SK-N-SH treated with all-trans-retinoic acid at 6 μM for 48 hours (cell line): ENCODE measurements around the gene CD200R1L.

Source experiments
- ATAC-seq: fragments of 200-7000 bp; cut with Tn5 transposase; 3 replicates; pipeline ENCODE4 v1.9.1; 2020; ENCODE audit warnings: mild to moderate bottlenecking, moderate library complexity
- ARNTL ChIP-seq: fragments of 450-650 bp; formaldehyde crosslinking; IDR thresholded peaks from 2 replicates; pipeline ENCODE4 v1.5.0; 2020; ENCODE audit warnings: low read depth, mild to moderate bottlenecking, moderate library complexity, borderline replicate concordance
- CSDC2 ChIP-seq: fragments of 250-450 bp; sonication (Bioruptor Pico); IDR thresholded peaks from 2 replicates; pipeline ENCODE4 v1.5.0; 2020; ENCODE audit warnings: mild to moderate bottlenecking, moderate library complexity
- ESRRG ChIP-seq: fragments of 250-450 bp; sonication (Bioruptor Pico); IDR thresholded peaks from 2 replicates; pipeline ENCODE4 v1.6.1; 2021; ENCODE audit warnings: mild to moderate bottlenecking
- ISL1 ChIP-seq: fragments of 250-450 bp; sonication (Bioruptor Pico); IDR thresholded peaks from 2 replicates; pipeline ENCODE4 v2.1.2; 2022; ENCODE audit warnings: mild to moderate bottlenecking, moderate library complexity
- PPARA ChIP-seq: fragments of 250-450 bp; sonication (Bioruptor Pico); IDR thresholded peaks from 2 replicates; pipeline ENCODE4 v1.5.0; 2020; ENCODE audit warnings: mild to moderate bottlenecking, borderline replicate concordance
- RARB ChIP-seq: fragments of 250-450 bp; sonication (Bioruptor Pico); IDR thresholded peaks from 2 replicates; pipeline ENCODE4 v1.8.0; 2021; ENCODE audit warnings: mild to moderate bottlenecking, moderate library complexity
- SNAI2 ChIP-seq: fragments of 250-450 bp; sonication (Bioruptor Pico); IDR thresholded peaks from 2 replicates; pipeline ENCODE4 v1.5.0; 2020; ENCODE audit warnings: mild to moderate bottlenecking, moderate library complexity
- TCF4 ChIP-seq: fragments of 250-450 bp; sonication (Bioruptor Pico); IDR thresholded peaks from 2 replicates; pipeline ENCODE4 v1.8.0; 2021; ENCODE audit warnings: mild to moderate bottlenecking, moderate library complexity, borderline replicate concordance
- TOX ChIP-seq: fragments of 250-450 bp; sonication (Bioruptor Pico); IDR thresholded peaks from 2 replicates; pipeline ENCODE4 v1.8.0; 2021; ENCODE audit warnings: mild to moderate bottlenecking, moderate library complexity, borderline replicate concordance
- ZC3H10 ChIP-seq: fragments of 250-450 bp; sonication (Bioruptor Pico); IDR thresholded peaks from 2 replicates; pipeline ENCODE4 v1.5.1; 2021; ENCODE audit warnings: mild to moderate bottlenecking, moderate library complexity
- ZFP30 ChIP-seq: fragments of 450-650 bp; formaldehyde crosslinking; IDR thresholded peaks from 2 replicates; pipeline ENCODE4 v1.5.0; 2022; ENCODE audit warnings: mild to moderate bottlenecking, moderate library complexity
- ZNF565 ChIP-seq: fragments of 450-650 bp; formaldehyde crosslinking; conservative IDR thresholded peaks from 2 replicates; pipeline ENCODE4 v1.5.0; 2020; ENCODE audit warnings: low read depth, mild to moderate bottlenecking, moderate library complexity
- ZNF70 ChIP-seq: fragments of 450-650 bp; formaldehyde crosslinking; IDR thresholded peaks from 2 replicates; pipeline ENCODE4 v1.5.0; 2020; ENCODE audit warnings: mild to moderate bottlenecking, moderate library complexity
- ZNF8 ChIP-seq: fragments of 450-650 bp; formaldehyde crosslinking; IDR thresholded peaks from 2 replicates; pipeline ENCODE4 v1.5.0; 2020; ENCODE audit warnings: mild to moderate bottlenecking, moderate library complexity
- TF ChIP-seq, protein P1 (sequence below): fragments of 250-450 bp; sonication (Bioruptor Pico); IDR thresholded peaks from 2 replicates; pipeline ENCODE4 v1.8.0; 2020; ENCODE audit warnings: mild to moderate bottlenecking, moderate library complexity, borderline replicate concordance
- TF ChIP-seq, protein P2 (sequence below): fragments of 250-450 bp; sonication (Bioruptor Pico); IDR thresholded peaks from 2 replicates; pipeline ENCODE4 v1.5.1; 2020; ENCODE audit warnings: low read depth, mild to moderate bottlenecking, moderate library complexity
- TF ChIP-seq, protein P3 (sequence below): fragments of 250-450 bp; sonication (Bioruptor Pico); IDR thresholded peaks from 2 replicates; pipeline ENCODE4 v1.8.0; 2021; ENCODE audit warnings: low read depth, mild to moderate bottlenecking, moderate library complexity, borderline replicate concordance
- TF ChIP-seq, protein P4 (sequence below): fragments of 250-450 bp; sonication (Bioruptor Pico); IDR thresholded peaks from 2 replicates; pipeline ENCODE4 v1.5.0; 2020; ENCODE audit warnings: mild to moderate bottlenecking, moderate library complexity
- TF ChIP-seq, protein P5 (sequence below): fragments of 250-450 bp; sonication (Bioruptor Pico); IDR thresholded peaks from 2 replicates; pipeline ENCODE4 v1.5.1; 2021; ENCODE audit warnings: mild to moderate bottlenecking, moderate library complexity

Gene CD200R1L

DNA sequence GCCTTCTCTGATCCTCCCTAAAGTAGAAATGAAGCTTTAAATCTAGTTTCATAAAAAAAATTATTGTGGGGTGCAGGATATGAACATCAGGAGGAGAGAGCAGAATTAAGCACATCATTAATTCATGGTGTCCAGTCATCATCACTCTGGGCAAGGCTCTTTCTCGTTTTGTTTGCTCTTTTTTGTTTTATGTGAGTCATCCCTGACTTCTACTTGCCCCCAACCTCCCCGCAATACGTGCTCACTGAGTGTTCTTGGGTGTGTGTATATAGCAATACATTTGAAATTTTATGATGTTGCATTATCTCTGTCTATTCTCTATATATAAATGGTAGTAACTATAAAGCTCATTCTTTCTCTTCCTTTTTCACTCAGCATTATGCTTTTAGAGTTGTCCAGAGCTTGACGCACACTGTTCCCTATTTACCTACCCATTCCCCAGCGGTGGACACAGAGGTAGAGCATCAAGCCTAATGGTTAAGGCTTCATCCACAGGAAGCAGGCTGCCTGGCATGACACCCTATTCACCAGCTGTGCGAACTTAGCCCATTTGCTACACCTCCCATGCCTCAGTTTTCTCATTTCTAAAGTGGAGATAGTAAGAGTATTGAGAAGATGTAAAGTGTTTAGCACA lies 72.3 kb downstream of the CD200R1L start:
- no peak for ATAC-seq
- TF ChIP-seq RARB (CRISPR knock-in tag): no peak
- TF ChIP-seq, protein P1, sequence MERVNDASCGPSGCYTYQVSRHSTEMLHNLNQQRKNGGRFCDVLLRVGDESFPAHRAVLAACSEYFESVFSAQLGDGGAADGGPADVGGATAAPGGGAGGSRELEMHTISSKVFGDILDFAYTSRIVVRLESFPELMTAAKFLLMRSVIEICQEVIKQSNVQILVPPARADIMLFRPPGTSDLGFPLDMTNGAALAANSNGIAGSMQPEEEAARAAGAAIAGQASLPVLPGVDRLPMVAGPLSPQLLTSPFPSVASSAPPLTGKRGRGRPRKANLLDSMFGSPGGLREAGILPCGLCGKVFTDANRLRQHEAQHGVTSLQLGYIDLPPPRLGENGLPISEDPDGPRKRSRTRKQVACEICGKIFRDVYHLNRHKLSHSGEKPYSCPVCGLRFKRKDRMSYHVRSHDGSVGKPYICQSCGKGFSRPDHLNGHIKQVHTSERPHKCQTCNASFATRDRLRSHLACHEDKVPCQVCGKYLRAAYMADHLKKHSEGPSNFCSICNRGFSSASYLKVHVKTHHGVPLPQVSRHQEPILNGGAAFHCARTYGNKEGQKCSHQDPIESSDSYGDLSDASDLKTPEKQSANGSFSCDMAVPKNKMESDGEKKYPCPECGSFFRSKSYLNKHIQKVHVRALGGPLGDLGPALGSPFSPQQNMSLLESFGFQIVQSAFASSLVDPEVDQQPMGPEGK: no peak
- TF ChIP-seq ZC3H10 (CRISPR knock-in tag): no peak
- no peak for TF ChIP-seq ZFP30 (CRISPR knock-in tag)
- TF ChIP-seq ZNF70: no peak
- TF ChIP-seq ISL1 (CRISPR knock-in tag): no peak
- TF ChIP-seq, protein P2, sequence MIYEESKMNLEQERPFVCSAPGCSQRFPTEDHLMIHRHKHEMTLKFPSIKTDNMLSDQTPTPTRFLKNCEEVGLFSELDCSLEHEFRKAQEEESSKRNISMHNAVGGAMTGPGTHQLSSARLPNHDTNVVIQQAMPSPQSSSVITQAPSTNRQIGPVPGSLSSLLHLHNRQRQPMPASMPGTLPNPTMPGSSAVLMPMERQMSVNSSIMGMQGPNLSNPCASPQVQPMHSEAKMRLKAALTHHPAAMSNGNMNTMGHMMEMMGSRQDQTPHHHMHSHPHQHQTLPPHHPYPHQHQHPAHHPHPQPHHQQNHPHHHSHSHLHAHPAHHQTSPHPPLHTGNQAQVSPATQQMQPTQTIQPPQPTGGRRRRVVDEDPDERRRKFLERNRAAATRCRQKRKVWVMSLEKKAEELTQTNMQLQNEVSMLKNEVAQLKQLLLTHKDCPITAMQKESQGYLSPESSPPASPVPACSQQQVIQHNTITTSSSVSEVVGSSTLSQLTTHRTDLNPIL: no peak
- TF ChIP-seq SNAI2 (CRISPR knock-in tag): no peak
- TF ChIP-seq ESRRG: no peak
- TF ChIP-seq TOX (CRISPR knock-in tag): no peak
- no peak for TF ChIP-seq ARNTL
- no peak for TF ChIP-seq PPARA (CRISPR knock-in tag)
- TF ChIP-seq ZNF8 (CRISPR knock-in tag): no peak
- TF ChIP-seq, protein P3, sequence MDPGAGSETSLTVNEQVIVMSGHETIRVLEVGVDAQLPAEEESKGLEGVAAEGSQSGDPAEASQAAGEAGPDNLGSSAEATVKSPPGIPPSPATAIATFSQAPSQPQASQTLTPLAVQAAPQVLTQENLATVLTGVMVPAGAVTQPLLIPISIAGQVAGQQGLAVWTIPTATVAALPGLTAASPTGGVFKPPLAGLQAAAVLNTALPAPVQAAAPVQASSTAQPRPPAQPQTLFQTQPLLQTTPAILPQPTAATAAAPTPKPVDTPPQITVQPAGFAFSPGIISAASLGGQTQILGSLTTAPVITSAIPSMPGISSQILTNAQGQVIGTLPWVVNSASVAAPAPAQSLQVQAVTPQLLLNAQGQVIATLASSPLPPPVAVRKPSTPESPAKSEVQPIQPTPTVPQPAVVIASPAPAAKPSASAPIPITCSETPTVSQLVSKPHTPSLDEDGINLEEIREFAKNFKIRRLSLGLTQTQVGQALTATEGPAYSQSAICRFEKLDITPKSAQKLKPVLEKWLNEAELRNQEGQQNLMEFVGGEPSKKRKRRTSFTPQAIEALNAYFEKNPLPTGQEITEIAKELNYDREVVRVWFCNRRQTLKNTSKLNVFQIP (CRISPR knock-in tag): no peak
- no peak for TF ChIP-seq TCF4

DNA sequence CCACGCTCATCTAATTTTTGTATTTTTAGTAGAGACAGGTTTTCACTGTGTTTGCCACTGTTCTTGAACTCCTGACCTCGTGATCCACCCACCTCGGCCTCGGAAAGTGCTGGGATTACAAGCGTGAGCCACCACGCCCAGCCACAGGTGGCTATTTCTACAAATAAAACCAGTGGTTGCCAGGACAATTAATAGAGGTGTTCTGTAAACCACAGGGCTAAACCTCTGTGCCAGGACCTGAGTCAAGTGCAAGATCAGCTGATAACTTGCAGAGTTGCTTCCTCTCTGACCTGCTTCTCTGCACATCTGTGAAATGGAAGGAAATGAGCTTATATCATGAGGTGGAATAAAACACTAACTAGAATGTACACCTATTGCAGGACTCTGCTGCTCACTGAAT lies 72.8 kb downstream of the CD200R1L start:
- TF ChIP-seq ISL1 (CRISPR knock-in tag) (no peak), ARNTL (no peak), SNAI2 (CRISPR knock-in tag) (no peak), TOX (CRISPR knock-in tag) (no peak), CSDC2 (CRISPR knock-in tag) (no peak), ZNF565 (no peak), ESRRG (no peak), PPARA (CRISPR knock-in tag) (no peak), ZNF8 (CRISPR knock-in tag) (no peak)
- TF ChIP-seq, protein P4, sequence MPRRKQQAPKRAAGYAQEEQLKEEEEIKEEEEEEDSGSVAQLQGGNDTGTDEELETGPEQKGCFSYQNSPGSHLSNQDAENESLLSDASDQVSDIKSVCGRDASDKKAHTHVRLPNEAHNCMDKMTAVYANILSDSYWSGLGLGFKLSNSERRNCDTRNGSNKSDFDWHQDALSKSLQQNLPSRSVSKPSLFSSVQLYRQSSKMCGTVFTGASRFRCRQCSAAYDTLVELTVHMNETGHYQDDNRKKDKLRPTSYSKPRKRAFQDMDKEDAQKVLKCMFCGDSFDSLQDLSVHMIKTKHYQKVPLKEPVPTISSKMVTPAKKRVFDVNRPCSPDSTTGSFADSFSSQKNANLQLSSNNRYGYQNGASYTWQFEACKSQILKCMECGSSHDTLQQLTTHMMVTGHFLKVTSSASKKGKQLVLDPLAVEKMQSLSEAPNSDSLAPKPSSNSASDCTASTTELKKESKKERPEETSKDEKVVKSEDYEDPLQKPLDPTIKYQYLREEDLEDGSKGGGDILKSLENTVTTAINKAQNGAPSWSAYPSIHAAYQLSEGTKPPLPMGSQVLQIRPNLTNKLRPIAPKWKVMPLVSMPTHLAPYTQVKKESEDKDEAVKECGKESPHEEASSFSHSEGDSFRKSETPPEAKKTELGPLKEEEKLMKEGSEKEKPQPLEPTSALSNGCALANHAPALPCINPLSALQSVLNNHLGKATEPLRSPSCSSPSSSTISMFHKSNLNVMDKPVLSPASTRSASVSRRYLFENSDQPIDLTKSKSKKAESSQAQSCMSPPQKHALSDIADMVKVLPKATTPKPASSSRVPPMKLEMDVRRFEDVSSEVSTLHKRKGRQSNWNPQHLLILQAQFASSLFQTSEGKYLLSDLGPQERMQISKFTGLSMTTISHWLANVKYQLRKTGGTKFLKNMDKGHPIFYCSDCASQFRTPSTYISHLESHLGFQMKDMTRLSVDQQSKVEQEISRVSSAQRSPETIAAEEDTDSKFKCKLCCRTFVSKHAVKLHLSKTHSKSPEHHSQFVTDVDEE (CRISPR knock-in tag): no peak
- TF ChIP-seq, protein P1: no peak
- TF ChIP-seq, protein P5, sequence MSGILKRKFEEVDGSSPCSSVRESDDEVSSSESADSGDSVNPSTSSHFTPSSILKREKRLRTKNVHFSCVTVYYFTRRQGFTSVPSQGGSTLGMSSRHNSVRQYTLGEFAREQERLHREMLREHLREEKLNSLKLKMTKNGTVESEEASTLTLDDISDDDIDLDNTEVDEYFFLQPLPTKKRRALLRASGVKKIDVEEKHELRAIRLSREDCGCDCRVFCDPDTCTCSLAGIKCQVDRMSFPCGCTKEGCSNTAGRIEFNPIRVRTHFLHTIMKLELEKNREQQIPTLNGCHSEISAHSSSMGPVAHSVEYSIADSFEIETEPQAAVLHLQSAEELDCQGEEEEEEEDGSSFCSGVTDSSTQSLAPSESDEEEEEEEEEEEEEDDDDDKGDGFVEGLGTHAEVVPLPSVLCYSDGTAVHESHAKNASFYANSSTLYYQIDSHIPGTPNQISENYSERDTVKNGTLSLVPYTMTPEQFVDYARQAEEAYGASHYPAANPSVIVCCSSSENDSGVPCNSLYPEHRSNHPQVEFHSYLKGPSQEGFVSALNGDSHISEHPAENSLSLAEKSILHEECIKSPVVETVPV (CRISPR knock-in tag): no peak
- TF ChIP-seq, protein P2: no peak
- ATAC-seq: no peak
